ENCODE results near the gene ACOX1.

DNA sequence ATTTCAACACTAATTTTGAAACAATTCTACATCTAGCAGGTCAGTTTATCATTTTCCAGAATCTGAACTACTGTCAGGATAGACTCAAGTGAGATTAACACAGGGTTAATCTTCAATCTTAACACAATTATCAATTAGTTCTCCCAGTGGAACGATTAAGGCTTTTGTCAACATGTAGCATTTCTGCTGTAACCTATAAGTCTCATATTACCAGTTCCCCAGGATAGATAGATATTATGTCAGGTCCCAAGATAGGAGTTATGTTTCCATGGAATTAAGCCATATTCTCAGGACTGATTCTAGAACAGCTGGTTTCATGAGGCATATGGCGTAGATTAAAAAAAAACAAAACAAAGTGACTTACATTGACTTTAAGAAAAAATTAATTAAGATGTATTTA, 33.8 kb downstream of the ACOX1 start:
- TF ChIP-seq, protein P1, sequence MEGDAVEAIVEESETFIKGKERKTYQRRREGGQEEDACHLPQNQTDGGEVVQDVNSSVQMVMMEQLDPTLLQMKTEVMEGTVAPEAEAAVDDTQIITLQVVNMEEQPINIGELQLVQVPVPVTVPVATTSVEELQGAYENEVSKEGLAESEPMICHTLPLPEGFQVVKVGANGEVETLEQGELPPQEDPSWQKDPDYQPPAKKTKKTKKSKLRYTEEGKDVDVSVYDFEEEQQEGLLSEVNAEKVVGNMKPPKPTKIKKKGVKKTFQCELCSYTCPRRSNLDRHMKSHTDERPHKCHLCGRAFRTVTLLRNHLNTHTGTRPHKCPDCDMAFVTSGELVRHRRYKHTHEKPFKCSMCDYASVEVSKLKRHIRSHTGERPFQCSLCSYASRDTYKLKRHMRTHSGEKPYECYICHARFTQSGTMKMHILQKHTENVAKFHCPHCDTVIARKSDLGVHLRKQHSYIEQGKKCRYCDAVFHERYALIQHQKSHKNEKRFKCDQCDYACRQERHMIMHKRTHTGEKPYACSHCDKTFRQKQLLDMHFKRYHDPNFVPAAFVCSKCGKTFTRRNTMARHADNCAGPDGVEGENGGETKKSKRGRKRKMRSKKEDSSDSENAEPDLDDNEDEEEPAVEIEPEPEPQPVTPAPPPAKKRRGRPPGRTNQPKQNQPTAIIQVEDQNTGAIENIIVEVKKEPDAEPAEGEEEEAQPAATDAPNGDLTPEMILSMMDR (IDR thresholded peaks at IDR 0.05; ENCODE audit: low read depth, low read length, poor library complexity, severe bottlenecking), result no peak
- TF ChIP-seq EZH2phosphoT487 (IDR thresholded peaks at IDR 0.05; ENCODE audit: borderline replicate concordance, low read length), result no peak
